Measurements from ENCODE around the gene OOEP.

The OOEP gene

DNA sequence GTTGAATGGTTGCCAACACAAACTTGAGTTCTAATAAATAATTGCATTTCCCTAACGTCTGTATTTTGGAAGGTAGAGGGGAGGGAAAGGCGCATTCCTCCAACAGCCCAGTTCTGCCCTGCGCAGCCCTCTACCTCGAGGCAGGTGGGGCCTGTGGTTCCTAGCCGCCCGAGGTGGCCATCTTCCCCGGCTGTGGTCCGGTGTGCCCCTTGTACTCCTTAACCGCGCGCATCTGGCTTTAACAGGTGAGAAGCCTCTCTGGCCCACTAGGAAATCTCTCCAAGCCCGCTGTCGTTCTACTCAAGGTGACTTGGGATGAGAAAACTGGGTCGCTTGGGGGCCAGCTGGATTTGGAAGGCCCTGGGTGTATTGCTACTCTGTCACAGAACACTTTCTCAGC, 5.6 kb downstream of the OOEP start:
- DNase-seq = no peak

DNA sequence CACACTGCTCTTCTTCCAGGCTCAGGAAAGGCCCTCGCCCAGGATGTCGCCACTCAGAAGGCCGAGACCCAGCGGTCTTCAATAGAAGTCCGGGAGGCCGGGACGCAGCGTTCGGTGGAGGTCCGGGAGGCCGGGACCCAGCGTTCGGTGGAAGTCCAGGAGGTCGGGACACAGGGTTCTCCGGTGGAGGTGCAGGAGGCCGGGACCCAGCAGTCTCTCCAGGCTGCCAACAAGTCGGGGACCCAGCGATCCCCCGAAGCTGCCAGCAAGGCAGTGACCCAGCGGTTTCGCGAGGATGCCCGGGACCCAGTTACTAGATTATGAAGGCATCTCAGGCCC, 6.2 kb downstream of the OOEP start:
- DNase-seq = no peak

- DNase-seq = no peak
Measured at GRCh38 chr6:73362869-73363536, 6.7 kb downstream of the OOEP start.

GRCh38 chr6:73362358-73362757, 7.3 kb downstream of the OOEP start, which contains the start of gene KHDC3L:
TSS of gene KHDC3L (plus strand) at chr6:73362658. CDS start at chr6:73362730, 72 bp downstream.
- DNase-seq = no peak

DNA sequence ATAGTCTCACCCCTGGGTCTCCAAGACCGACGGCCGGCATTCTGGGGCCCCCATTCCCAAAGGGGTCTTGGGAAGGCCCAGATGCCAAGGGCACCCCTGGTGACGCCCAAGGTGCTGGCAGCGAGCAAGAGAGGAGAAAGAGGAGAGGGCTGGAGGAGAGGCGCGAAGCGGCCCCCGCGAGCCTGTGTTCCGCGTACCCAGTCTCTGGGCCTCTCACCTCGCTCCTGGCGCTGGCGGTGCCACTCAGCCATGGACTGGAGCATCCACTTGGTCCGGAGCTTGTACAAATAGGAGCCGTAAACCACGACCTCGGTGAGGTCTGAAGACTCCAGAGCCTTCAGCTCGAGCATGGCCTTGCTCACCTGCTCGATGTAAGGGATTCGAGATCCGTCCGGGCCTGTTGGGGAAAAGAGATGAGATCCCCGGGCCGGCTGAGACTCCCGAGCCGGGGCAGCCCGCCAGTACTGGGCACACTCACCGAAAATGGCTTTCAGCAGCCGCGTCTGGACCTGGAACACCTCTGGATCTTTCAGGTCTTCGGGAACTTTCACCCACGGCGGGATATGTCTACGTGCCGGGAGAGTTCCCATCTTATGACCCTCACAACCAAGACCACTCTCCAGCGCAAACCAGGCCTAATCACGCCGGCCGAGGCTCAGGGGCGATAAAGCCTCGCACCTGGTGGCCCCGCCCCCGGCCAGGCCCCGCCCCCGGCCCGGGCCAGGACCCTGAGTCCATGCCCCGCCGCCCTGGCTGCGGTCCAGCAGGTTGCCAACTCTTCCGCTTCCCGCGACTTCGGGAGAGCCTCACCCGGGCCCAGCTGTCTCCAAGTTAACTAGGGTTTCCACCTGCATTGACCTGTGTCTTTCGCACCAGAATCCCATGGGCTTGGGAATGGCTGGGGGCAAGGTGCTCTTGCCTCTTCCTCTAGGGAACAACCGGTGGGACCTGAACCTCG, 15.8 kb downstream of the OOEP start, which contains the start of gene DPPA5:
Gene DPPA5, minus strand, starts transcription at position 641 of the 958 bp plus-strand sequence. Its CDS starts 51 bp downstream, at position 590.
- no peak for DNase-seq

GRCh38 chr6:73349311-73349710, 20.4 kb downstream of the OOEP start:
- DNase-seq = no peak

DNA sequence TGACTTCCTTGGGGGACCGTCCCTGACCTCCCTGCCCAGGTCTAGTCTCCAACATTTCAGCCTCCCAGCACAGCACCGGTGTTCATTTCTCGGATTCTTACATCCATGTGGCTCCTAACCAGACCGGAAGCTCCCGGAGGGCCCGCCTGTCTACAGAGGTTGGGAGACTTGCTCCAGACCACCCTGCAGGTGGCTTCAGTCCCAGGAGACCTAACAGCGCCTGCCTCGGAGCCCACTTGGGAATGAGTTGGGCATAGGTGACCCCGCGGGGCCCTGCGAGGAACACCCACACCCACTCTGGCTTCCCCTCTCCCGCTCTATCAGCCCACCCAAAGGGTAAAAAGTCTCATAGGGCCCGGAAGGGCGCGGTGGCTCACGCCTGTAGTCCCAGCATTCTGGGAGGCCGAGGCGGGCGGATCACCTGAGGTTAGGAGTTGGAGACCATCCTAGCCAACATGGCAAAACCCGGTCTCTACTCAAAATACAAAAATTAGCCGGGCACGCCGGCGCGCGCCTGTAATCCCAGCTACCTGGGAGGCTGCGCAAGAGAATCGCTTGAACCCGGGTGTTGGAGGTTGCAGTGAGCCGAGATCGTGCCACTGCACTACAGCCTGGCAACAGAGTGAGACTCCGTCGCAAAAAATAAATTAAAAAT, 21.0 kb downstream of the OOEP start:
- no peak for DNase-seq

DNA sequence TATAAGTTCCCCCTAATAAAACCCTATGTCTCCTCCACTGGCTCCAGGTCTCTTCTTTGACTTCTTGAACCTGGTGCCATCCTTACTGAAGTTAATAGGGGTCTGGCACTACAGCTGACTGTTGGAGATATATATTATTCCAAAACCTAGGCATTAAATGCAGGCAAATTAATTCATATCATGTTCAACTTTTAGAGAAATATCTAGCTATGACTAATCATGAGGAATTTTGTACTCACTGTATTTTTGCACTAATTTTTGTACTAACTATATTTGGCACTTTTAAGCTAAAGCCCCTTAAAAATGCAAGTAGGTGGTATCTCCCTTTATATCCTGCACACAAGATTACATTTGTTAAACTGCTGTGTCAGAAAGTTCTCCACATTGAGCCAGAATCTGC, 26.5 kb downstream of the OOEP start:
- no peak for DNase-seq

DNA sequence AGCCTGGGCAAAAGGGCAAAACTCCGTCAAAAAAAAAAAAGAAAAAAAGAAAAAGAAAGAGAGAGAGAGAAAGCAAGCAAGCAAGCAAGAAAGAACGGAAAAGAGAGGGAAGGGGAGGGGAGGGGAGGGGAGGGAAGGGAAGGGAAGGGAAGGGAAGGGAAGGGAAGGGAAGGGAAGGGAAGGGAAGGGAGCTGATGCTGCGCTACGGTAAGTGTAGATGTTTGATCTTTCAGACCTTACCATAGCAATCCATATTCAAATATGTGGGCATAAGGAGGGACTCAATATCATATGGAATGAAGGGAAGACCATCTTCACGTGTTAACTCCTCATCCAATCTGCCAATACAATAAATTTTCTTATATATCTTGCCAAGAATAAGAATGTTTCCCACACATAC, 27.5 kb downstream of the OOEP start:
- no peak for DNase-seq

GRCh38 chr6:73341335-73341734, 28.4 kb downstream of the OOEP start:
- no peak for DNase-seq

DNA sequence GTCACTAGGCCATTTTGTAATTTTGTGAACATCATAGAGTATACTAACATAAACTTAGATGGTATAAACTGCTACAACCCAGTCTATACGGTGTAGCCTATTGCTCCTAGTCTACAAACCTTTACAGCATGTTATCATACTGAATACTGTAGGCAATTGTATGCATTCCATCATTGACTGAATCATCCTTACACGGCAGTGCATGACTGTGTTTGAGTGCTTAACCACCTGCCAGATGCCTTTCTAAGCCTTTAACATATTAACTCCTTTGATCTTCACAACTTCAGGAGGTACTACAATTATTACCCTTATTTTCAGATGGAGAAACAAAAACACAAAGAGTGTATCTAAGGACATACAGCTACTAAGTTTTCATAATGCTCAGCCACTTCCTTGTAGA, 29.6 kb downstream of the OOEP start:
- no peak for DNase-seq

DNA sequence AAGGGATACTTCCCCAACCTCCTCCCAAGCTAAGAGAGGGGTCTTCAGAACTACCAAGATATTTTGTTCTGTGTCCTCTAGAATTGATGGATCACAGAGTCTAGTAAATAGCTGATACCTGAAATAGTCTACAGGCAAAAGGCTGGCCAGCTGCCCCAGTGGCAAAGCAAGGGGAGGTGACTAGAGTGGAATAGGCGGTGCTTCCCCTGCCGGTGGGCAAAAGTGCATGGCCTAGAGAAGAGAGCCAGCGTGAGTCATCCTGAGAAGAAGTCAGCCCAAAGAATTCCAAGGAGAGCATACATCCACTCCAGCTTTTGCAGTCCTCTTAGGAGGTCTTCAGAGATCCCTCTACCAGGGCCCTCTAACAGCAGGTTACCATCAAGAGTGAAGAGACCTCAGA, 30.4 kb downstream of the OOEP start:
- no peak for DNase-seq

DNA sequence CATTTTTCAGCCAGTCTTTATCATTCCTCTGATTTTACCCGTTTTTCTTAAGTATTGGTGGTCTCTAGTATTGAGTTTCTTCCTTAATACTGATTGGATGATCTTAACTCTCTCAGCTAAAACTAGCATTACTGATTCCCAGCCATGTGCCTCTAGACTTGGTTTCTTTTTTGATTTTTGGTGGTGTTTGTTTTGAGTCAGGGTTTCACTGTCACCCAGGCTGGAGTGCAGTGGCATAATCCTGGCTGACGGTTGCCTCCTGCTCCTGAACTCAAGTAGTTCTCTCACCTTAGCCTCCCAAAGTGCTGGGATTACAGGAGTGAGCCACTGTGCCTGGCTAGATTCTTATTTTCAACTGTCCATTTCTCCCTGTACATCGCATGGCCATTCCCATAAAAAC, 40.5 kb downstream of the OOEP start:
- no peak for DNase-seq

GRCh38 chr6:73328790-73329189, 40.9 kb downstream of the OOEP start:
- no peak for DNase-seq

- DNase-seq = no peak
Measured at GRCh38 chr6:73325656-73326055, 44.0 kb downstream of the OOEP start.

- DNase-seq = no peak
Measured at GRCh38 chr6:73323323-73323722, 46.4 kb downstream of the OOEP start.
